KMS-11 (cell line): ENCODE data around the gene TSC22D1.

Source experiments
- H2AFZ ChIP-seq: fragments of 200-600 bp; sonication (generic); 2 replicates; pipeline ENCODE4 v1.6.1; 2016; ENCODE audit warnings: antibody characterized with exemption, mixed run types, low read depth
- H3K27ac ChIP-seq: fragments of 200-600 bp; sonication (generic); 2 replicates; pipeline ENCODE4 v1.6.1; 2016; ENCODE audit warnings: mild to moderate bottlenecking, mixed run types
- H3K27me3 ChIP-seq: fragments of 200-600 bp; sonication (generic); 2 replicates; pipeline ENCODE4 v1.6.1; 2017; ENCODE audit warnings: mild to moderate bottlenecking, low read depth, mixed run types, moderate library complexity; ENCODE audit not compliant: insufficient read depth
- H3K36me3 ChIP-seq: fragments of 200-600 bp; sonication (generic); 2 replicates; pipeline ENCODE4 v1.6.1; 2017; ENCODE audit warnings: mild to moderate bottlenecking, mixed run types; ENCODE audit not compliant: insufficient read depth
- H3K4me1 ChIP-seq: fragments of 200-600 bp; sonication (generic); 2 replicates; pipeline ENCODE4 v1.6.1; 2016; ENCODE audit warnings: mild to moderate bottlenecking, low read depth, mixed run types; ENCODE audit not compliant: poor library complexity, severe bottlenecking
- H3K4me2 ChIP-seq: fragments of 200-600 bp; sonication (generic); 2 replicates; pipeline ENCODE4 v1.7.0; 2016; ENCODE audit warnings: mild to moderate bottlenecking, mixed run types
- H3K4me3 ChIP-seq: fragments of 200-600 bp; sonication (generic); IDR thresholded peaks from 2 replicates; pipeline ENCODE4 v1.6.1; 2017; ENCODE audit warnings: low read depth, low read length, mixed read lengths; ENCODE audit not compliant: insufficient read depth
- H3K79me2 ChIP-seq: fragments of 200-600 bp; sonication (generic); 2 replicates; pipeline ENCODE4 v1.6.1; 2016; ENCODE audit warnings: low read depth, mixed run types; ENCODE audit not compliant: insufficient read depth
- H3K9ac ChIP-seq: fragments of 200-600 bp; sonication (generic); 2 replicates; pipeline ENCODE4 v1.6.1; 2016; ENCODE audit warnings: mild to moderate bottlenecking, mixed run types
- H4K20me1 ChIP-seq: fragments of 200-600 bp; sonication (generic); 2 replicates; pipeline ENCODE4 v1.6.1; 2016; ENCODE audit warnings: mild to moderate bottlenecking, mixed run types; ENCODE audit not compliant: insufficient read depth
- CTCF ChIP-seq: fragments of 200-600 bp; sonication (generic); conservative IDR thresholded peaks from 2 replicates; pipeline ENCODE4 v1.6.1; 2017; ENCODE audit warnings: low read depth, mild to moderate bottlenecking, antibody characterized with exemption, low read length, moderate library complexity, mixed read lengths

TSC22D1 gene

GRCh38 chr13:44465318-44465717, 110.8 kb downstream of the TSC22D1 start:
- Histone ChIP-seq H3K27ac (no peak overlapping the region), H3K27me3 (no peaks in the 10 kb centered on the region), H3K36me3 (no peaks in the 10 kb centered on the region)

DNA sequence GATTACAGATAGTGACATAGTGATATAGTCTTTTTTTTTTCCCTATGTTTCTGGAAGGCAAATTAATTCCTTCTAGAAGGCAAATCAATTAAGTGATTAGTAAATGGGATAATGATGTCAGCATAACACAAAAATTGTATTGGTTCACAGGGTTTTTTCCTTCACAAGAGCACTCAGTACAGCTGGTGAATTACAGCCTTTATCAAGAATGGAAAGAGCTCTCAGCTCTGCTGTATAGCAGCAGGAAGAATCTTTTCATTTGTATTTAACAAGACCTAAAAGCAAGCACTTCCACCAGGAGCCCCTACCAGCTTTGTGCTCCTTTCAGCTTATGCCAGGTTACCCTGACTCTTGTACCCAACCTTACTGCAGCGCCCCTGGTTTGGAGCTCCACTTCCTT, 111.7 kb downstream of the TSC22D1 start:
- no peak for TF ChIP-seq CTCF
- Histone ChIP-seq H3K4me2 (no peak overlapping the region), H3K36me3 (no peaks in the 10 kb centered on the region), H3K27ac (no peak overlapping the region), H3K27me3 (no peaks in the 10 kb centered on the region), H3K79me2 (no peaks in the 10 kb centered on the region), H3K4me3 (no peak overlapping the region), H2AFZ (no peak overlapping the region), H4K20me1 (no peaks in the 10 kb centered on the region), H3K4me1 (no peaks in the 10 kb centered on the region), H3K9ac (no peak overlapping the region)

More at GRCh38 chr13:44465318-44465717, 110.8 kb downstream of the TSC22D1 start:
- TF ChIP-seq CTCF, result no peak
- no peak overlapping the region for H3K4me2 ChIP-seq
- no peak overlapping the region for H3K4me3 ChIP-seq
- H3K4me1 ChIP-seq, result no peaks in the 10 kb centered on the region
- no peak overlapping the region for H2AFZ ChIP-seq
- H3K9ac ChIP-seq, result no peak overlapping the region
- H3K79me2 ChIP-seq, result no peaks in the 10 kb centered on the region
- no peaks in the 10 kb centered on the region for H4K20me1 ChIP-seq

GRCh38 chr13:44463759-44464158, 112.4 kb downstream of the TSC22D1 start:
- Histone ChIP-seq H3K36me3 (no peaks in the 10 kb centered on the region), H3K9ac (no peak overlapping the region), H3K4me3 (no peak overlapping the region), H3K4me1 (no peaks in the 10 kb centered on the region), H3K4me2 (no peak overlapping the region), H3K27me3 (no peaks in the 10 kb centered on the region), H4K20me1 (no peaks in the 10 kb centered on the region), H2AFZ (no peak overlapping the region), H3K79me2 (no peaks in the 10 kb centered on the region), H3K27ac (no peak overlapping the region)
- no peak for TF ChIP-seq CTCF

- Histone ChIP-seq H3K4me1 (no peaks in the 10 kb centered on the region), H3K4me2 (no peak overlapping the region), H3K9ac (no peak overlapping the region), H3K27me3 (no peaks in the 10 kb centered on the region), H4K20me1 (no peaks in the 10 kb centered on the region), H3K79me2 (no peaks in the 10 kb centered on the region), H2AFZ (no peak overlapping the region), H3K27ac (no peak overlapping the region), H3K36me3 (no peaks in the 10 kb centered on the region), H3K4me3 (no peak overlapping the region)
- no peak for TF ChIP-seq CTCF
These were observed 116.5 kb downstream of the TSC22D1 start for GRCh38 chr13:44459674-44460073.
